OCI-LY1 (cell line): ENCODE measurements around the gene FNDC7.

ENCODE experiments used
- CTCF ChIP-seq: fragments of 200-600 bp; sonication (generic), shearing (Covaris generic); IDR thresholded peaks from 2 replicates; pipeline ENCODE4 v1.5.1; 2017; ENCODE audit warnings: mild to moderate bottlenecking, antibody characterized with exemption, low read length, moderate library complexity, mixed read lengths
- EZH2 ChIP-seq: fragments of 200-600 bp; sonication (generic), shearing (Covaris generic); IDR thresholded peaks from 2 replicates; pipeline ENCODE4 v1.8.0; 2017; ENCODE audit warnings: borderline replicate concordance, mixed run types, mild to moderate bottlenecking, antibody characterized with exemption, low read length, moderate library complexity, mixed read lengths

GRCh38 chr1:108725906-108726305, 13.2 kb downstream of the FNDC7 start:
- TF ChIP-seq CTCF, result no peak
- TF ChIP-seq EZH2, result no peak
